ENCODE measurements around the gene COL17A1.

The COL17A1 gene

GRCh38 chr10:104040862-104041789 lies 44.6 kb downstream of the COL17A1 start:
- no peak overlapping the region for H3K4me2 ChIP-seq (ENCODE audit: low read length)
- no peaks in the 10 kb centered on the region for H3K27me3 ChIP-seq (ENCODE audit: low read depth, low read length)
- H3K36me3 ChIP-seq (replicated peaks; ENCODE audit: low read depth, low read length) = no peaks in the 10 kb centered on the region
- no peak overlapping the region for H3K4me3 ChIP-seq (ENCODE audit: low read length)
- H2AFZ ChIP-seq (ENCODE audit: low read depth, low read length) = no peak overlapping the region
- no peaks in the 10 kb centered on the region for H3K4me1 ChIP-seq (ENCODE audit: low read length)
- TF ChIP-seq EZH2phosphoT487 (IDR thresholded peaks at IDR 0.05; ENCODE audit: low read depth) (no peak), CTCF (IDR thresholded peaks at IDR 0.05; ENCODE audit: low read depth, low read length) (no peak)
- no peaks in the 10 kb centered on the region for H3K79me2 ChIP-seq (ENCODE audit: low read length)
- no peak overlapping the region for H3K27ac ChIP-seq (ENCODE audit: low read length)
- H3K9ac ChIP-seq (ENCODE audit: low read length) = no peak overlapping the region
- no peaks in the 10 kb centered on the region for H3K9me3 ChIP-seq (ENCODE audit: insufficient read depth, low read length)
- H4K20me1 ChIP-seq (ENCODE audit: insufficient read depth, low read length) = no peaks in the 10 kb centered on the region

- no peaks in the 10 kb centered on the region for H3K9me3 ChIP-seq (ENCODE audit: insufficient read depth, low read length)
Measured at GRCh38 chr10:104040382-104040781, 45.3 kb downstream of the COL17A1 start.

GRCh38 chr10:104038958-104039752 lies 46.5 kb downstream of the COL17A1 start:
- Histone ChIP-seq H3K4me1 (ENCODE audit: low read length) (no peaks in the 10 kb centered on the region), H3K36me3 (replicated peaks; ENCODE audit: low read depth, low read length) (no peaks in the 10 kb centered on the region), H3K27ac (ENCODE audit: low read length) (no peak overlapping the region), H4K20me1 (ENCODE audit: insufficient read depth, low read length) (no peaks in the 10 kb centered on the region), H3K27me3 (ENCODE audit: low read depth, low read length) (no peaks in the 10 kb centered on the region), H3K79me2 (ENCODE audit: low read length) (no peaks in the 10 kb centered on the region), H2AFZ (ENCODE audit: low read depth, low read length) (no peak overlapping the region), H3K9me3 (ENCODE audit: insufficient read depth, low read length) (no peaks in the 10 kb centered on the region), H3K9ac (ENCODE audit: low read length) (no peak overlapping the region), H3K4me2 (ENCODE audit: low read length) (no peak overlapping the region), H3K4me3 (ENCODE audit: low read length) (no peak overlapping the region)
- TF ChIP-seq CTCF (IDR thresholded peaks at IDR 0.05; ENCODE audit: low read depth, low read length) = no peak
- no peak for TF ChIP-seq EZH2phosphoT487 (IDR thresholded peaks at IDR 0.05; ENCODE audit: low read depth)

More at GRCh38 chr10:104040382-104040781, 45.3 kb downstream of the COL17A1 start:
- H3K4me1 ChIP-seq (ENCODE audit: low read length) = no peaks in the 10 kb centered on the region
- no peaks in the 10 kb centered on the region for H3K36me3 ChIP-seq (replicated peaks; ENCODE audit: low read depth, low read length)
- H3K79me2 ChIP-seq (ENCODE audit: low read length) = no peaks in the 10 kb centered on the region
- TF ChIP-seq EZH2phosphoT487 (IDR thresholded peaks at IDR 0.05; ENCODE audit: low read depth) = no peak
- no peak for TF ChIP-seq CTCF (IDR thresholded peaks at IDR 0.05; ENCODE audit: low read depth, low read length)
- H2AFZ ChIP-seq (ENCODE audit: low read depth, low read length) = no peak overlapping the region
- no peaks in the 10 kb centered on the region for H4K20me1 ChIP-seq (ENCODE audit: insufficient read depth, low read length)
- no peaks in the 10 kb centered on the region for H3K27me3 ChIP-seq (ENCODE audit: low read depth, low read length)
- no peak overlapping the region for H3K27ac ChIP-seq (ENCODE audit: low read length)
- H3K9ac ChIP-seq (ENCODE audit: low read length) = no peak overlapping the region
- H3K4me3 ChIP-seq (ENCODE audit: low read length) = no peak overlapping the region
- no peak overlapping the region for H3K4me2 ChIP-seq (ENCODE audit: low read length)

- no peaks in the 10 kb centered on the region for H3K9me3 ChIP-seq (ENCODE audit: insufficient read depth, low read length)
- no peak overlapping the region for H3K4me2 ChIP-seq (ENCODE audit: low read length)
- no peak overlapping the region for H2AFZ ChIP-seq (ENCODE audit: low read depth, low read length)
- H3K4me1 ChIP-seq (ENCODE audit: low read length) = no peaks in the 10 kb centered on the region
- H3K27me3 ChIP-seq (ENCODE audit: low read depth, low read length) = no peaks in the 10 kb centered on the region
- H3K9ac ChIP-seq (ENCODE audit: low read length) = no peak overlapping the region
- H3K36me3 ChIP-seq (replicated peaks; ENCODE audit: low read depth, low read length) = no peaks in the 10 kb centered on the region
- TF ChIP-seq CTCF (IDR thresholded peaks at IDR 0.05; ENCODE audit: low read depth, low read length) (no peak), EZH2phosphoT487 (IDR thresholded peaks at IDR 0.05; ENCODE audit: low read depth) (no peak)
- no peaks in the 10 kb centered on the region for H3K79me2 ChIP-seq (ENCODE audit: low read length)
- no peaks in the 10 kb centered on the region for H4K20me1 ChIP-seq (ENCODE audit: insufficient read depth, low read length)
- H3K27ac ChIP-seq (ENCODE audit: low read length) = no peak overlapping the region
- no peak overlapping the region for H3K4me3 ChIP-seq (ENCODE audit: low read length)
Measured at GRCh38 chr10:104038537-104038936, 47.1 kb downstream of the COL17A1 start.

All from OCI-LY3 (cell line).